ELR (cell line): ENCODE data around the gene EVI5L.
A peak's percentile ranks its signal among the peaks of the same experiment; 100 is the strongest.

Source experiments
- DNase-seq: peaks from one replicate; pipeline ENCODE4 v3.0.0-alpha.2; 2015; ENCODE audit warnings: low read depth

EVI5L gene

GRCh38 chr19:7860714-7861618, 30.9 kb downstream of the EVI5L start:
- no peak for DNase-seq

GRCh38 chr19:7861619-7862412, 31.8 kb downstream of the EVI5L start:
- no peak for DNase-seq

- peak; percentile 35 for DNase-seq
Measured at GRCh38 chr19:7862413-7862951, 32.5 kb downstream of the EVI5L start.

GRCh38 chr19:7863157-7863970, 33.3 kb downstream of the EVI5L start:
- DNase-seq, result no peak

GRCh38 chr19:7863971-7864689, 34.1 kb downstream of the EVI5L start:
- no peak for DNase-seq

- no peak for DNase-seq
Measured at GRCh38 chr19:7864690-7865074, 34.7 kb downstream of the EVI5L start.

- no peak for DNase-seq
Measured at GRCh38 chr19:7865262-7865911, 35.4 kb downstream of the EVI5L start.

GRCh38 chr19:7866399-7867091, 36.5 kb downstream of the EVI5L start:
- DNase-seq, result no peak

GRCh38 chr19:7867092-7867844, 37.2 kb downstream of the EVI5L start:
- DNase-seq, result no peak

GRCh38 chr19:7868326-7868670, 38.3 kb downstream of the EVI5L start:
- peak; percentile 33 for DNase-seq

- DNase-seq, result peak; percentile 89
Measured at GRCh38 chr19:7868671-7869452, 38.8 kb downstream of the EVI5L start.

- DNase-seq, result peak; percentile 54
Measured at GRCh38 chr19:7869453-7869909, 39.5 kb downstream of the EVI5L start.

- peak; percentile 58 for DNase-seq
Measured at GRCh38 chr19:7869910-7870511, 40.0 kb downstream of the EVI5L start.

- peak; percentile 77 for DNase-seq
Measured at GRCh38 chr19:7870571-7871436, 40.8 kb downstream of the EVI5L start.

GRCh38 chr19:7871437-7872305, 41.7 kb downstream of the EVI5L start:
- DNase-seq, result peak; percentile 92
